CD4-positive, alpha-beta memory T cell (primary cell): Measurements from ENCODE around the gene OR6Q1. TPM values are rescaled to one million over a fixed set of nuclear protein-coding genes. Genes with fewer than 3 reads are reported as not detected.

ENCODE experiments used
- CTCF ChIA-PET: fragments of 350-600 bp; sonication (Branson Sonifier 250); formaldehyde crosslinking; loops from one replicate; lab custom pipeline; 2021; ENCODE audit warnings: inconsistent platforms; ENCODE audit not compliant: partially characterized antibody; lab: Charles Lee
- POLR2A ChIA-PET: fragments of 350-600 bp; sonication (Branson Sonifier 250); formaldehyde crosslinking; loops from one replicate; lab custom pipeline; 2021; ENCODE audit not compliant: partially characterized antibody; lab: Charles Lee
- DNase-seq, 5 donors: peaks; one replicate each; pipeline versions ENCODE4 v3.0.0 to v3.0.0-alpha.2; 2020 to 2022; ENCODE audit warnings: mixed read lengths in 1 of 5
- H3K27ac ChIP-seq: one replicate; pipeline ENCODE4 v1.7.0; 2013; ENCODE audit warnings: low read depth, low read length
- H3K27me3 ChIP-seq: 2 replicates; pipeline ENCODE4 v1.7.0; 2013; ENCODE audit warnings: mild to moderate bottlenecking, low read length, moderate library complexity; ENCODE audit not compliant: insufficient read depth
- H3K36me3 ChIP-seq: 2 replicates; pipeline ENCODE4 v1.7.0; 2013; ENCODE audit warnings: mild to moderate bottlenecking, low read length, moderate library complexity; ENCODE audit not compliant: insufficient read depth
- H3K4me1 ChIP-seq: 2 replicates; pipeline ENCODE4 v1.7.0; 2013; ENCODE audit warnings: mild to moderate bottlenecking, low read length, moderate library complexity; ENCODE audit not compliant: insufficient read depth
- H3K4me3 ChIP-seq, 2 donors: one replicate each; pipeline ENCODE4 v1.7.0; 2013; ENCODE audit warnings: low read length in 2 of 2, mild to moderate bottlenecking in 1 of 2
- H3K9me3 ChIP-seq, 2 donors: one replicate each; pipeline ENCODE4 v1.7.0; 2013; ENCODE audit warnings: low read length in 2 of 2, control low read depth in 1 of 2; ENCODE audit not compliant: control insufficient read depth in 1 of 2
- H3K27ac Mint-ChIP-seq, 7 donors: one replicate each; pipeline ENCODE4 v1.8.0; 2020 to 2021; ENCODE audit warnings: mixed read lengths in 7 of 7, mild to moderate bottlenecking in 6 of 7, inconsistent platforms in 3 of 7, moderate library complexity in 3 of 7
- H3K27me3 Mint-ChIP-seq, 2 donors: one replicate each; pipeline ENCODE4 v1.8.0; 2020 to 2021; ENCODE audit warnings: mixed read lengths in 2 of 2
- H3K36me3 Mint-ChIP-seq, 2 donors: one replicate each; pipeline ENCODE4 v1.8.0; 2020 to 2021; ENCODE audit warnings: mixed read lengths in 2 of 2, inconsistent platforms in 1 of 2, mild to moderate bottlenecking in 1 of 2
- H3K4me1 Mint-ChIP-seq, 4 donors: one replicate each; pipeline ENCODE4 v1.8.0; 2020 to 2021; ENCODE audit warnings: mixed read lengths in 4 of 4, mild to moderate bottlenecking in 1 of 4
- H3K4me3 Mint-ChIP-seq, 8 donors: one replicate each; pipeline ENCODE4 v1.8.0; 2020 to 2021; ENCODE audit warnings: mixed read lengths in 8 of 8, mild to moderate bottlenecking in 7 of 8, moderate library complexity in 6 of 8, inconsistent platforms in 3 of 8
- H3K9me3 Mint-ChIP-seq, 8 donors: one replicate each; pipeline ENCODE4 v1.8.0; 2020 to 2021; ENCODE audit warnings: mixed read lengths in 8 of 8, mild to moderate bottlenecking in 5 of 8, inconsistent platforms in 3 of 8, moderate library complexity in 1 of 8
- intact Hi-C: fragments of 100-400 bp; cut with micrococcal nuclease; formaldehyde crosslinking; loops from one replicate; pipeline ENCODE4 v1.15.1; 2023
- polyA plus RNA-seq, 2 donors: library from polyadenylated mRNA; unstranded; fragments of 300-500 nt; fragmentation: Illumina TruSeq; gene quantifications; one replicate each; pipeline ENCODE4 v1.2.3, GENCODE V29; 2021
- total RNA-seq, 2 experiments: library from RNA; stranded (reverse); gene quantifications; one replicate each; pipeline ENCODE4 v1.2.3, GENCODE V29; 2021

OR6Q1 gene
- total and polyA plus RNA-seq, 4 experiments from 2014 or later, result not detected

DNA sequence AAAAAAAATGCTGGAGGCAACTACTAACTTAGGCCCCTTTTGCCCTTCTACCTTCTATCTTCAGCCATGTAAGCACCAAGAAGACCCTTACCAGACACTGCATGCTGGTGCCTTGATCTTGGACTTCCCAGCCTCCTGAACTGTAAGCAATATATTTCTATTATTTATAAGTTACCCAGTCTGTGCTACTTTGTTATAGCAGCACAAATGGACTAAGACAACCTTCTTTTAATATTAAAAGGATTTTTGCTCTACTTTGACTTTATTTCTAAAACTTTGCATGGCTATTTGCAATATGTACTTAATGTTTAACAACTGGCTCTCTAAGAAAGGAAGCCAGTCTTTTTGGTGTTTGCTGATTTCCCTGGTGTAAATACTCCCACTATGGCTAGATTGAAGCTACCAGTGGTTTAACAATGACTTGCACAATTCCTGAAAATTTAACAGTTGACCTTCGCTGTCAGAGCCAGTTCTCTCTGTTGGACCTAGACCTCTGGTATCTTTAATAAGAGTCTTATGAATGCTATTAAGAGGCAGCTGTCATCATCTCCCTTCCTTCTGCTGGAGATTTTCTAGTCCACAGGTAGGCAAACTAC is 25.2 kb downstream of the OR6Q1 start:
- no peak for DNase-seq
- Histone ChIP-seq H3K36me3 (no peaks in the 10 kb centered on the region), H3K4me1 (no peaks in the 10 kb centered on the region), H3K27me3 (no peaks in the 10 kb centered on the region), H3K9me3 (no peaks in the 10 kb centered on the region), H3K4me3 (no peak overlapping the region), H3K27ac (no peak overlapping the region)
- ChIA-PET CTCF (no interaction called here), POLR2A (no interaction called here)
- H3K9me3 Mint-ChIP-seq, result peaks cover 0 to 3% (median 0%) of the 10 kb centered on the region in 8 donors
- no peak overlapping the region for H3K4me3 Mint-ChIP-seq
- H3K27ac Mint-ChIP-seq, result no peak overlapping the region
- H3K4me1 Mint-ChIP-seq, result no peaks in the 10 kb centered on the region
- no peaks in the 10 kb centered on the region for H3K36me3 Mint-ChIP-seq
- intact Hi-C loops, result no loop called here
- no peaks in the 10 kb centered on the region for H3K27me3 Mint-ChIP-seq

DNA sequence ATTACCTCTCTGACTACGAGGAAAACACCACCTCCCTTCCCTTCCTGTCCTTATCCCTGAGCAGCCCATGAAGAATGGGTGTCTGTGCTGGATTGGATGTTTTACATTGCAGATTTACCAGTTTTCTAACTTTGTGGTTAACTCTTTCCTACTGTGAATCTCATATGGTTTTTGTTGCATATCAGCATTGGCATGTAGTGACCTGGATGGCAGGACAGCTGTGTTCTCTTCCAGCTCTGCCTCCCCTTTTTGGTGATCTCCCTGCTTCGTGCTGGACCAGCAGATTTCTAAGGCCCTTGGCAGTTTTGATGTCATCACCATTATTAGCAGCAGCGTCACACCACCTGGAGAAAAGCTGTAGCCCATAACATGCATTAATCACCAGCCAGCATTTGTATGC is 26.7 kb downstream of the OR6Q1 start:
- Mint-ChIP-seq H3K27ac (no peak overlapping the region), H3K36me3 (no peaks in the 10 kb centered on the region), H3K9me3 (peaks cover 0 to 3% (median 0%) of the 10 kb centered on the region in 8 donors), H3K4me3 (no peak overlapping the region), H3K27me3 (no peaks in the 10 kb centered on the region), H3K4me1 (no peaks in the 10 kb centered on the region)
- no peak for DNase-seq
- Histone ChIP-seq H3K27ac (no peak overlapping the region), H3K9me3 (no peaks in the 10 kb centered on the region), H3K36me3 (no peaks in the 10 kb centered on the region), H3K27me3 (no peaks in the 10 kb centered on the region), H3K4me1 (no peaks in the 10 kb centered on the region), H3K4me3 (no peak overlapping the region)
- ChIA-PET POLR2A (no interaction called here), CTCF (no interaction called here)
- intact Hi-C loops, result no loop called here

DNA sequence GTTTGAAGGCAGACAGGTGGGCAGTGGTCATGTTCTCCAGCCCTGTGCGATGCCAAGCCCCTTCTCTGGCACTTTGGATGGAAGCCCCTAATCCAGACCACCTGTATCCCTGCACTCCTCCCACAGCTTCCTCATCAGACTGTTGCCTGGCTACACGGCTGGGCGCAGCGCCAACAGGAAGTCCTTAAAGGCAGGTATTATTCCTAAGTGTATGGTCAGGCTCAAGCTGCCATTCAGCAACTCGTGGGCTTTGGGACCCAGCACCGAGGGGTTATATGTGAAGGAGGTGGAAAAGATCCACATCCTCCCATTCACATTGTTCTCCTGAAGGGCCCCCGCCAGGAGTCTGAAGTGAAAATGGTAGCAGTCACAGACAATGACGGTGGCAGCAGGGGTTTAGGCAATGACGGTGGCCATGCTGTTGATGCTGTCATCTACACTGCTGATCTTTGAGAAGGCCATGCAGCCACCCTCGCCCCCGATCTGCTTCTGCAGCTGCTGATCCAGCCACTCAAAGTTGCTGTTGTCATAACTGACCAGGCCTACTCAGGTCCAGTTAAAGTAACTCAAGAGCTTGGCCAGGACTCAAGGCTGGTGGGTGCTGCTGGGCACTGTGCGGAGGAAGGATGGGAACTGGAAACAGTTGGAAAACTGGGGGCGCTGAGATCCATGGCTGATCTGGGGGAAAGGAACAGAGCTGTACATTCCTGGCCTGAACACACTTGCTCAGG is 27.7 kb downstream of the OR6Q1 start:
- no peaks in the 10 kb centered on the region for H3K36me3 Mint-ChIP-seq
- intact Hi-C loops, result no loop called here
- no peaks in the 10 kb centered on the region for H3K4me1 Mint-ChIP-seq

DNA sequence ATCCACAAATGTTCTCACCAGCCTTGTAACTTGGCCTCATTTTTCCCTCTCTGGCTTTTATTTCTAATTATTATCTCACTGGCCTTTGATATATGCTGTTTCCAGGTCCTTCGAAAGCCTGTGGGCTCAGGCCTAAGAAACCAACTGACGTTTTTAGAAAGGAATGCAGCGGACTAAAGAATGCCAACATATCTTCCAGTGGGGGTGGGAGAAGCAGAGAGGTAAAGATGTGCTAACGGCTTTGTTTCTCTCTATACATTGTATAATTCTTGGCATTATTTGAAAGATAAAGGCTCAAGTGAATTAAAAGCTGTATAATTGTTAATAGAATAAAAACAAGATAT is 28.2 kb downstream of the OR6Q1 start:
- no peaks in the 10 kb centered on the region for H3K36me3 ChIP-seq
- CTCF ChIA-PET, result interaction anchor here (0.7 kb wide), 1 partner anchor 170 kb away, joined by 3 read pairs; no protein-coding TSS in a partner anchor

More for the DNA sequence above, 27.7 kb downstream of the OR6Q1 start:
- Histone ChIP-seq H3K27me3 (no peaks in the 10 kb centered on the region), H3K4me3 (no peak overlapping the region), H3K36me3 (no peaks in the 10 kb centered on the region), H3K9me3 (no peaks in the 10 kb centered on the region), H3K4me1 (no peaks in the 10 kb centered on the region), H3K27ac (no peak overlapping the region)
- ChIA-PET CTCF (interaction anchor here (0.7 kb wide), 1 partner anchor 171 kb away, joined by 3 read pairs; no protein-coding TSS in a partner anchor), POLR2A (no interaction called here)
- no peak for DNase-seq
- peaks cover 0 to 2% of the 10 kb centered on the region in 2 donors for H3K27me3 Mint-ChIP-seq
- no peak overlapping the region for H3K27ac Mint-ChIP-seq
- no peak overlapping the region for H3K4me3 Mint-ChIP-seq
- H3K9me3 Mint-ChIP-seq, result peaks cover 0 to 3% (median 0%) of the 10 kb centered on the region in 8 donors

DNA sequence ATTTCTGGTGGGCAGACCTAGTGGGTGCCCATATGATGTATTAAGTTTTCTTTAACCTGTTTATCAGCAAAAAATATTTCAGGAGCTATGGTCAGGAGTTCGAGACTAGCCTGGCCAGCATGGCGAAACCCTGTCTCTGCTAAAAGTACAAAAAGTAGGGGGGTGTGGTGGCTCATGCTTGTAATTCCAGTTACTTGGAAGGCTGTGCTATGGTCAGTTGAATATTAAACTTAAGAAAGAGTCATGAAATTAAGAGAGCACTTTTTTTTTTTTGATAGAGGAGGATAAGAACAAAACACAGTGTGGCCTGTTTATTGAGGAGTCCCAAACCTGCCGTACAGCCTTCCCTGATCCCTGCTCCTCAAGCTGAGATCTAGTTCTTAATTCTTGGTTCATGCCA is 29.8 kb downstream of the OR6Q1 start:
- Mint-ChIP-seq H3K9me3 (peaks cover 0 to 3% (median 0%) of the 10 kb centered on the region in 8 donors), H3K4me1 (no peaks in the 10 kb centered on the region), H3K36me3 (no peaks in the 10 kb centered on the region), H3K27me3 (peaks cover 1 to 4% of the 10 kb centered on the region in 2 donors), H3K27ac (no peak overlapping the region), H3K4me3 (no peak overlapping the region)
- H3K4me1 ChIP-seq, result no peaks in the 10 kb centered on the region
- DNase-seq, result no peak
- intact Hi-C loops, result no loop called here
- no peaks in the 10 kb centered on the region for H3K27me3 ChIP-seq
- H3K27ac ChIP-seq, result no peak overlapping the region
- ChIA-PET POLR2A (no interaction called here), CTCF (no interaction called here)
- H3K4me3 ChIP-seq, result no peak overlapping the region
- H3K36me3 ChIP-seq, result no peaks in the 10 kb centered on the region
- no peaks in the 10 kb centered on the region for H3K9me3 ChIP-seq

More for the DNA sequence above, 28.2 kb downstream of the OR6Q1 start:
- no peaks in the 10 kb centered on the region for H3K27me3 ChIP-seq
- Mint-ChIP-seq H3K4me1 (no peaks in the 10 kb centered on the region), H3K27me3 (peaks cover 0 to 2% of the 10 kb centered on the region in 2 donors), H3K36me3 (no peaks in the 10 kb centered on the region), H3K4me3 (no peak overlapping the region), H3K27ac (no peak overlapping the region), H3K9me3 (peaks cover 0 to 3% (median 0%) of the 10 kb centered on the region in 8 donors)
- intact Hi-C loops, result no loop called here
- H3K4me3 ChIP-seq, result no peak overlapping the region
- H3K27ac ChIP-seq, result no peak overlapping the region
- DNase-seq, result no peak
- POLR2A ChIA-PET, result no interaction called here
- no peaks in the 10 kb centered on the region for H3K9me3 ChIP-seq
- no peaks in the 10 kb centered on the region for H3K4me1 ChIP-seq

DNA sequence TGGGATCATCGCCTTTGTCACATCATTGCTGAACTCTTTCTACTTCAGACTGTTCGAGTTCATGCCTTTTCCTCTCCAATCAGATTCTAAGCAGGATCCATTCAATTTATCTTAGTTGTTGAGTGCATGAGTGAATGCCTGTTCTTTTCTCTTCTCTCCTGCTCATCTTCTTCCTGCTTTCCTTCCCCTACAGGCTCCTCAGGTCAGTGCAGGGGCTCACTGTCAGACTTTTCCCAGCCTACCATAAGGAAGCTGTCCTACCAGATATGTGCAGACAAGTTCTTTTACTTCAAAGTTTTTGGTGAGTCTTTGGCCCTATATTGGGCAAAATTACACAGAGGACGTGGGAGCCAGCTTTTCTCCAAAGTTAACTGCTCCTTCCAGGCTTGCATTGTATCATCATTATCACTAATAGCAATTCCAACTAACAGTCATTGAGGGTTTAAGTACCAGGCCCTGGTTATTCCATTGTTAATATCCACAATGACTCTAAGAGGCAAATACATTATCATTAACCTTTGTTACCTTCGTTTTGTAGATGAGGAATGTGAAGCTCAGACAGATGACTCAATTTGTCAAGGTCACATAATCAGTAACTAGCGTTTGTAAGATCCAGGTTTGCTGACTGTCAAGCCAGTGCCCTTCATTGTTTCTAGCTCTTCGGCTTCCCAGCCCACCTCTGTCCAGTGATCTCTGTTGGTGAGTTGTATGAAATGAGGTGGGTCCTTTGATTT is 30.4 kb downstream of the OR6Q1 start:
- no peaks in the 10 kb centered on the region for H3K36me3 ChIP-seq
- POLR2A ChIA-PET, result no interaction called here
- CTCF ChIA-PET, result no interaction called here
- no peaks in the 10 kb centered on the region for H3K4me1 ChIP-seq
- H3K27me3 ChIP-seq, result no peaks in the 10 kb centered on the region
- Mint-ChIP-seq H3K27me3 (peaks cover 1 to 4% of the 10 kb centered on the region in 2 donors), H3K36me3 (no peaks in the 10 kb centered on the region), H3K4me3 (no peak overlapping the region), H3K27ac (no peak overlapping the region), H3K9me3 (peaks cover 0 to 3% (median 0%) of the 10 kb centered on the region in 8 donors), H3K4me1 (no peaks in the 10 kb centered on the region)
- DNase-seq, result no peak
- no peak overlapping the region for H3K4me3 ChIP-seq
- intact Hi-C loops, result no loop called here
- no peak overlapping the region for H3K27ac ChIP-seq
- H3K9me3 ChIP-seq, result no peaks in the 10 kb centered on the region

DNA sequence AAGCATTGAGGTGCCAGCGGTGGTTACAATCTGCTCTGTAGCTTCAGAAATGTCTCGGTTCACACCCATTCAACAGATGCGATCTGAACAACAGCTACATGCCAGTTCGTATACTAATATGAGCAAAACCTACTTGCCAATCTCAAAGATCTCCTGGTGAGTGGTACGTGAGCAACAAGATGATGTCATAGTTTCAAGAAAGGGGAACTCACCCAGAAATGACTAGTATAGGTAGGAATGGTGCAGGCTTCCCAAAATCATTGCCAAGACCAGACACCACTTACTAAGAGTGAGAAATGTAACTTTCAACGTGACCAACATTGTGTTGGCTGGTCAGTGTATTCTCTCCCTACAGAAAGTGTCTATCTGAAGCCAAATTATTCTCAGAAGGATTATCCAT is 31.1 kb downstream of the OR6Q1 start:
- Mint-ChIP-seq H3K9me3 (peaks cover 0 to 3% (median 0%) of the 10 kb centered on the region in 8 donors), H3K27ac (no peak overlapping the region), H3K36me3 (no peaks in the 10 kb centered on the region), H3K4me1 (no peaks in the 10 kb centered on the region), H3K27me3 (peaks cover 1 to 4% of the 10 kb centered on the region in 2 donors), H3K4me3 (no peak overlapping the region)
- DNase-seq, result no peak
- ChIA-PET POLR2A (no interaction called here), CTCF (no interaction called here)
- Histone ChIP-seq H3K27ac (no peak overlapping the region), H3K4me1 (no peaks in the 10 kb centered on the region), H3K27me3 (no peaks in the 10 kb centered on the region), H3K36me3 (no peaks in the 10 kb centered on the region), H3K9me3 (no peaks in the 10 kb centered on the region), H3K4me3 (no peak overlapping the region)
- intact Hi-C loops, result no loop called here
